SU-DHL-6 (cell line): Measurements from ENCODE around the gene CCR5AS.

ENCODE experiments used
- H2AFZ ChIP-seq: fragments of 200-600 bp; sonication (generic); 2 replicates; pipeline ENCODE4 v1.6.1; 2014; ENCODE audit warnings: low read depth, mild to moderate bottlenecking, moderate library complexity, mixed read lengths, antibody characterized with exemption, low read length; ENCODE audit not compliant: severe bottlenecking
- H3F3A ChIP-seq: fragments of 200-600 bp; shearing (Covaris generic); 2 replicates; pipeline ENCODE4 v1.6.0; 2016; ENCODE audit warnings: antibody characterized with exemption, mild to moderate bottlenecking; ENCODE audit not compliant: insufficient read depth
- H3K27ac ChIP-seq: fragments of 200-600 bp; sonication (generic); 2 replicates; pipeline ENCODE4 v1.5.1; 2016; ENCODE audit warnings: low read depth, mild to moderate bottlenecking, low read length, moderate library complexity, mixed read lengths
- H3K27me3 ChIP-seq: fragments of 200-600 bp; sonication (generic), shearing (Covaris generic); 2 replicates; pipeline ENCODE4 v1.6.0; 2014; ENCODE audit warnings: mild to moderate bottlenecking, low read length
- H3K36me3 ChIP-seq: fragments of 200-600 bp; sonication (generic); 2 replicates; pipeline ENCODE4 v1.6.1; 2014; ENCODE audit warnings: mild to moderate bottlenecking, low read length, mixed read lengths
- H3K4me2 ChIP-seq: fragments of 300-600, 200-600 bp; shearing (Covaris generic), sonication (generic); 2 replicates; pipeline ENCODE4 v1.6.0; 2014; ENCODE audit warnings: low read length, low read depth, mild to moderate bottlenecking; ENCODE audit not compliant: poor library complexity, severe bottlenecking
- H3K4me3 ChIP-seq: fragments of 200-600 bp; sonication (generic); 2 replicates; pipeline ENCODE4 v1.5.1; 2014; ENCODE audit warnings: antibody characterized with exemption, low read length, mild to moderate bottlenecking, mixed read lengths; ENCODE audit not compliant: insufficient read depth, poor library complexity, severe bottlenecking
- H3K79me2 ChIP-seq: fragments of 200-600 bp; sonication (generic); 2 replicates; pipeline ENCODE4 v1.6.1; 2014; ENCODE audit warnings: mild to moderate bottlenecking, low read length, moderate library complexity; ENCODE audit not compliant: insufficient read depth
- H3K9ac ChIP-seq: fragments of 200-600 bp; sonication (generic); 2 replicates; pipeline ENCODE4 v1.7.0; 2014; ENCODE audit warnings: mild to moderate bottlenecking, low read length
- H3K9me2 ChIP-seq: fragments of 200-600 bp; sonication (generic); replicated peaks from 2 replicates; pipeline ENCODE4 v1.6.1; 2014; ENCODE audit warnings: low read length; ENCODE audit not compliant: insufficient read depth
- H3K9me3 ChIP-seq: fragments of 200-600 bp; sonication (generic); 2 replicates; pipeline ENCODE4 v1.6.1; 2014; ENCODE audit warnings: low read length, mixed read lengths; ENCODE audit not compliant: insufficient read depth
- H4K20me1 ChIP-seq: fragments of 200-600 bp; sonication (generic); 2 replicates; pipeline ENCODE4 v1.6.1; 2014; ENCODE audit warnings: low read depth, mild to moderate bottlenecking, antibody characterized with exemption, low read length, moderate library complexity, mixed read lengths
- EZH2phosphoT487 ChIP-seq: fragments of 200-600 bp; sonication (generic), shearing (Covaris generic); conservative IDR thresholded peaks from 2 replicates; pipeline ENCODE4 v1.6.1; 2018; ENCODE audit warnings: mild to moderate bottlenecking, antibody characterized with exemption, low read length, moderate library complexity, mixed read lengths
- TF ChIP-seq, protein P1 (sequence below): fragments of 200-600 bp; sonication (generic); IDR thresholded peaks from one replicate; pipeline ENCODE4 v1.5.1; 2017; ENCODE audit warnings: antibody characterized with exemption, mild to moderate bottlenecking, low read length, moderate library complexity; ENCODE audit not compliant: insufficient read depth, poor library complexity, severe bottlenecking

The CCR5AS gene

GRCh38 chr3:46361408-46362283 is 45.2 kb downstream of the CCR5AS start:
- Histone ChIP-seq H3K27me3 (no peaks in the 10 kb centered on the region), H2AFZ (no peak overlapping the region), H3K79me2 (no peaks in the 10 kb centered on the region), H3F3A (no peaks in the 10 kb centered on the region), H3K27ac (no peak overlapping the region), H4K20me1 (no peaks in the 10 kb centered on the region), H3K9me3 (no peaks in the 10 kb centered on the region), H3K9ac (no peak overlapping the region), H3K36me3 (no peaks in the 10 kb centered on the region), H3K4me3 (no peak overlapping the region), H3K9me2 (no peaks in the 10 kb centered on the region), H3K4me2 (no peak overlapping the region)
- no peak for TF ChIP-seq EZH2phosphoT487
- TF ChIP-seq, protein P1, sequence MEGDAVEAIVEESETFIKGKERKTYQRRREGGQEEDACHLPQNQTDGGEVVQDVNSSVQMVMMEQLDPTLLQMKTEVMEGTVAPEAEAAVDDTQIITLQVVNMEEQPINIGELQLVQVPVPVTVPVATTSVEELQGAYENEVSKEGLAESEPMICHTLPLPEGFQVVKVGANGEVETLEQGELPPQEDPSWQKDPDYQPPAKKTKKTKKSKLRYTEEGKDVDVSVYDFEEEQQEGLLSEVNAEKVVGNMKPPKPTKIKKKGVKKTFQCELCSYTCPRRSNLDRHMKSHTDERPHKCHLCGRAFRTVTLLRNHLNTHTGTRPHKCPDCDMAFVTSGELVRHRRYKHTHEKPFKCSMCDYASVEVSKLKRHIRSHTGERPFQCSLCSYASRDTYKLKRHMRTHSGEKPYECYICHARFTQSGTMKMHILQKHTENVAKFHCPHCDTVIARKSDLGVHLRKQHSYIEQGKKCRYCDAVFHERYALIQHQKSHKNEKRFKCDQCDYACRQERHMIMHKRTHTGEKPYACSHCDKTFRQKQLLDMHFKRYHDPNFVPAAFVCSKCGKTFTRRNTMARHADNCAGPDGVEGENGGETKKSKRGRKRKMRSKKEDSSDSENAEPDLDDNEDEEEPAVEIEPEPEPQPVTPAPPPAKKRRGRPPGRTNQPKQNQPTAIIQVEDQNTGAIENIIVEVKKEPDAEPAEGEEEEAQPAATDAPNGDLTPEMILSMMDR = no peak

- TF ChIP-seq EZH2phosphoT487 = no peak
- TF ChIP-seq, protein P1 = no peak
- H3K27me3 ChIP-seq = no peaks in the 10 kb centered on the region
- no peaks in the 10 kb centered on the region for H3K9me2 ChIP-seq
- no peak overlapping the region for H3K4me3 ChIP-seq
- no peaks in the 10 kb centered on the region for H3K36me3 ChIP-seq
- no peaks in the 10 kb centered on the region for H3F3A ChIP-seq
- H2AFZ ChIP-seq = no peak overlapping the region
- no peaks in the 10 kb centered on the region for H4K20me1 ChIP-seq
- H3K27ac ChIP-seq = no peak overlapping the region
- no peak overlapping the region for H3K4me2 ChIP-seq
- H3K79me2 ChIP-seq = no peaks in the 10 kb centered on the region
- no peak overlapping the region for H3K9ac ChIP-seq
- no peaks in the 10 kb centered on the region for H3K9me3 ChIP-seq
Observed at GRCh38 chr3:46360907-46361306, 46.0 kb downstream of the CCR5AS start.

GRCh38 chr3:46359733-46360493 is 47.0 kb downstream of the CCR5AS start:
- Histone ChIP-seq H3K36me3 (no peaks in the 10 kb centered on the region), H3K4me2 (no peak overlapping the region), H3K9me3 (no peaks in the 10 kb centered on the region), H3K4me3 (no peak overlapping the region), H3K27me3 (no peaks in the 10 kb centered on the region), H3K9ac (no peak overlapping the region), H3F3A (no peaks in the 10 kb centered on the region), H4K20me1 (no peaks in the 10 kb centered on the region), H3K27ac (no peak overlapping the region), H3K9me2 (no peaks in the 10 kb centered on the region), H2AFZ (no peak overlapping the region), H3K79me2 (no peaks in the 10 kb centered on the region)
- TF ChIP-seq, protein P1 = no peak
- TF ChIP-seq EZH2phosphoT487 = no peak
